ENCODE results near the gene RPN2. TPM values are rescaled to one million over a fixed set of nuclear protein-coding genes. Genes with fewer than 3 reads are reported as not detected.

Gene RPN2
- total and polyA plus RNA-seq, 9 of the 15 experiments (the other 6 are each of a cell fraction or from before 2014, with no cell fraction given), result 168 to 548 (median 325) TPM

GRCh38 chr20:37273988-37274387, 94.9 kb downstream of the RPN2 start:
- H4K20me1 ChIP-seq (replicated peaks; ENCODE audit: control insufficient read depth, insufficient read depth, low read length), result no peaks in the 10 kb centered on the region
- TF ChIP-seq ZNF277 (CRISPR knock-in tag; IDR thresholded peaks at IDR 0.05; ENCODE audit: borderline replicate concordance), result no peak
- no peak for TF ChIP-seq POLR2G (IDR thresholded peaks at IDR 0.05; ENCODE audit: low read depth, low read length)
- TF ChIP-seq HNRNPK (IDR thresholded peaks at IDR 0.05; ENCODE audit: low read depth, low read length, poor library complexity, severe bottlenecking), result peak; percentile 19
- TF ChIP-seq MCM2 (IDR thresholded peaks at IDR 0.05; ENCODE audit: low read depth), result no peak
- TF ChIP-seq ZNF75A (CRISPR knock-in tag; IDR thresholded peaks at IDR 0.05), result no peak
- BruUV-seq (replicated peaks), result no TSS peak
- ChIA-PET CTCF (ENCODE audit: low intra/inter-chr PET ratio) (no interaction called here), POLR2A (no interaction called here)
- H3K4me1 ChIP-seq (replicated peaks in 1 of 2; ENCODE audit: control insufficient read depth in 2 of 2, insufficient read depth in 2 of 2, low read length in 2 of 2), result peaks cover 16 to 23% of the 10 kb centered on the region in 2 experiments
- H3K9me3 ChIP-seq (replicated peaks; ENCODE audit: control insufficient read depth, insufficient read depth, low read depth, low read length), result peaks cover 4% of the 10 kb centered on the region; the same call in 1 of the 2 replicates
- FAIRE-seq (no peak), ATAC-seq (no peak), DNase-seq (ENCODE audit: extremely low read depth in 1 of 4, low spot score in 3 of 4) (no peak)
- H3K9me1 ChIP-seq (ENCODE audit: control insufficient read depth, insufficient read depth, low read length), result no peaks in the 10 kb centered on the region
- no peak overlapping the region for H2AFZ ChIP-seq (ENCODE audit: low read depth, low read length)
- no peaks in the 10 kb centered on the region for H3K36me3 ChIP-seq (ENCODE audit: control insufficient read depth, insufficient read depth, low read length)
- H3K4me3 ChIP-seq, result no peak overlapping the region
- H3K27me3 ChIP-seq (ENCODE audit: control insufficient read depth in 2 of 2, insufficient read depth in 2 of 2, low read length in 2 of 2), result no peaks in the 10 kb centered on the region; a peak in 1 of 5 replicates
- no CpG with 5 or more reads among the region's 1 CpG for WGBS (ENCODE audit: insufficient coverage, low coverage, missing lambda C conversion rate)
- H3K27ac ChIP-seq (ENCODE audit: extremely low read depth, low read depth, low read length), result no peak overlapping the region
- no peak overlapping the region for H3K4me2 ChIP-seq (ENCODE audit: insufficient read depth, low read length)
- in situ Hi-C loops (cut with MboI) (loop anchor here (5.0 kb wide), 1 partner anchor 253 kb away; the partner anchor contains the start of gene BLCAP), intact Hi-C loops (cut with micrococcal nuclease) (no loop called here)
- no peak overlapping the region for H3K9ac ChIP-seq (ENCODE audit: insufficient read depth in 1 of 2, low read depth in 2 of 2, low read length in 2 of 2)
- no peaks in the 10 kb centered on the region for H3K79me2 ChIP-seq (ENCODE audit: control insufficient read depth, insufficient read depth, low read length)
